HG02642 (cell line): Measurements from ENCODE around the gene SDK1.
"Not testable (repeated sequence)": the region's sequence is repeated elsewhere in the genome, so short reads cannot be mapped to it uniquely, and the experiment has no call there.

ENCODE experiments used
- ATAC-seq: cut with Tn5 transposase; IDR thresholded peaks from one replicate; pipeline ENCODE4 v1.9.1; 2021; ENCODE audit warnings: mild to moderate bottlenecking; ENCODE audit not compliant: unreplicated experiment, poor library complexity

The SDK1 gene

GRCh38 chr7:3957472-3958108 is 656.5 kb downstream of the SDK1 start:
- ATAC-seq = peak; percentile 30

DNA sequence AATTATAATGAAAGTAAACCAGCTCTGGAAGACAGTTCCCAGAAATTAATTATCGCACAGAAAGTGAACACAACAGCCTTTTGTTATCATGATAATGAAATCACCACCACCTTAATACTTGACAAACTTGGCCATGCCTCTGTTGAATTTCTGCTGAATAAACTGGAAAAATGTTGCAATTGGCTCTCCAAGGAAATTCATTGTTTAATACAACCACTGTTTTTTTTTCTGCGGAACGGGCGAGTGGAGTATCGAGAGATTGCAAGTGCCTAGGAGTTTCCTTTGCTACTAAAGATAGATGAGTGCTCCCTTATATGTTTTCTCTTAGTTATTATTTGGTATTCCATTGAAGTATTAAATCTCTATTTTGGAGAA is 657.0 kb downstream of the SDK1 start:
- ATAC-seq = no peak

DNA sequence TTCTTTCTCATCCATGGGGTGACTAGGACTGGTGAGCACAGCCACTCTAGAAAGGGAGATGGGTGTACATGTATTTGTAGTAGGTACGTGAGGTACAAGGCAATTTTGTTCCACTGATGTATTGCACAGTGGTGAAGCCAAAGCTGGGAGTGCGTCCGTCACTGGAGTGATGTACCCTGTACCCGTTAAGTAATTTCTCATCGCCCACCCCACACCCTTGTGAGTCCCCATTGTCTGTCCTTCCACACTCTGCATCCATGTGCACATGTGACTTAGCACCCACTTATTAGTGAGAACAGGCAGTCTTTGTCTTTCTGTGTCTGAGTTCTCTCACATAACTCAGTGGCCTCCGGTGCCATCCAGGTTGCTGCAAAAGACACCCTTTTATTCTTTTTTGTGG is 658.3 kb downstream of the SDK1 start:
- no peak for ATAC-seq

GRCh38 chr7:3960050-3960763 is 659.2 kb downstream of the SDK1 start:
- no peak for ATAC-seq

- no peak for ATAC-seq
Observed at GRCh38 chr7:3960942-3961341, 659.9 kb downstream of the SDK1 start.

DNA sequence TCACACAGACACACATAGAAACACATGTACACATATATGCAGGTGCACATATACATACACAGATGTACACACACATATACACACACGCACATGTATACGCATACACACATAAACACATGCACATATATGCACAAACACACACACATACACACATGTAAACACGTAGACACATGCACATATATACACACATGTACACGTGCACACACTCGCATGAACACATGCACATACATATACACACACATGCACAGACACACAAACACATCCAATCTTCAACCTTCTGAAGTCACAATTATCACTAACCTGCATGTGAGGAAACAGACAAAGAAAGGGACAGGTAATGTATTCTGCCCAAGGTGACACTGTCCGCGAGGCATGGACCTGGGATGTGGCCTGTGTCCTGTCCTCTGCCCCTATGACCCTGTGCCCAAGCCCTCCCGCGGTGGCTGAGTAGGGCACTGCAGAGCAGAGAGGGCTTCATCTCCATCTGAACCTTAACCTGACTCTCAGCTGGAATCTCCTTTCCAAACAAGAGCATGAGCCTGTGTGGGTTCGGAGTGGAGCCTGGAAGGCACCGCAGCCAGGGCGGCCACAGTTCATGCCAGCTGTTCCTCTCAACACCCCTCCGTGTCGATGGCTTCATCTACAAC is 660.9 kb downstream of the SDK1 start:
- ATAC-seq = no peak

DNA sequence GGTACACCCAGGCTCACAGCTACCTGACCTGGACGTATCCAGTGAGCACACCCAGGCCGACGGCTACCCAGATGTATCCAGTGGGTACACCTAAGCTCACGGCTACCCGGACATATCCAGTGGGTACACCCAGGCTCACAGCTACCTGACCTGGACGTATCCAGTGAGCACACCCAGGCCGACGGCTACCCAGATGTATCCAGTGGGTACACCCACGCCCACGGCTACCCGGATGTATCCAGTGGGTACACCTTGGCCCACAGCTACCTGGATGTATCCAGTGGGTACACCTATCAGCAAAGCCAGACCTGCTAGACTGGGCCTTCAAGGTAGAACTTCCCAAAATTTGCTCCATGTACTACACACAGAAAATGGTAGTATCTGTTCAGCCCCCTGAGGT is 662.7 kb downstream of the SDK1 start:
- not testable (repeated sequence) for ATAC-seq

DNA sequence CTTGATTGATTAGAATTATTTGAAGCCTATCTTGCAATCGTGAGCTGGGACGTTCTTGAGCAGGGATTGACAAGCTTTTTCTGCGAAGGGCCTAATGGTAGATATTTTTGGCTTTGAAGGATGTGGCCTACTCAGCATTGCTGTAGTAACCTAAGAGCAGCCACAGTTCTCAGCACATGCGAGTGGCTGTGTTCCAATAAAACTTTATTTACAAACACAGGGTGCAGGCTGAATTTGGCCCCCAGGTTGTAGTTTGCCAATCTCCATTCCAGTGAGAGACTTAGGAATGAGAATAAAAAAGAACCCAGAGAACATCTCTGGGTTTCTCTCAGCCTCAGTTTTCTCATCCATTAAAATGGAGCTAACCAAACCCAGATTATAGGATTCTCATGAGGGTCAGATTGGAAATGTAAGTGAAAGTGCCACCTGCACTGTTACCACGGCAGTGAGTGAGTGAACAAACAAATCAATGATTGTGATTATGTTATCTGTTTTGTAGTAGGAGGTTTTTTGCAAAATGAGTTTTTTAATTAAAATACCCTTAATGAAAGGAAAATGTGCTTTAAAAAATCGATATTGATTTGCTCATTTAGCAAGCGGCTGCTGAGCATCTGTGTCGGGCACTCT is 664.0 kb downstream of the SDK1 start:
- ATAC-seq = no peak

- ATAC-seq = no peak
Observed at GRCh38 chr7:3965794-3966395, 664.8 kb downstream of the SDK1 start.

- no peak for ATAC-seq
Observed at GRCh38 chr7:3968234-3968633, 667.2 kb downstream of the SDK1 start.

DNA sequence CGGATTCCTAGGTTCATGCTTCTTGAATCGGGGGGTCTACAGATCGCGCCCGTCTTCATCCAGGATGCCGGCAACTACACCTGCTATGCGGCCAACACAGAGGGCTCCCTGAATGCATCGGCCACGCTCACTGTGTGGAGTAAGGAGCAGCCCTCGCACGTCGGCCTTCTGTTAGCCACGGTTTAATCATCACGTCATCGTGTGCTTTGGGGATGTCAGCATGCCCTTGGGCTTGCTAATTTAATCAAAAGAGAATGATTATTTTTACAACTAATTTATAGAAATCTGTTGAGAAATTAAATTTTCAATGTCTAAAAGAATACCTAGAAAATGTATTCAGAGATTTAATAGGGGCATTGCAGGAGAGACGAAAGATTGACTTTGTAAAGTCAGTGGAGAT is 668.2 kb downstream of the SDK1 start:
- no peak for ATAC-seq

GRCh38 chr7:3971323-3971722 is 670.3 kb downstream of the SDK1 start:
- ATAC-seq = no peak

DNA sequence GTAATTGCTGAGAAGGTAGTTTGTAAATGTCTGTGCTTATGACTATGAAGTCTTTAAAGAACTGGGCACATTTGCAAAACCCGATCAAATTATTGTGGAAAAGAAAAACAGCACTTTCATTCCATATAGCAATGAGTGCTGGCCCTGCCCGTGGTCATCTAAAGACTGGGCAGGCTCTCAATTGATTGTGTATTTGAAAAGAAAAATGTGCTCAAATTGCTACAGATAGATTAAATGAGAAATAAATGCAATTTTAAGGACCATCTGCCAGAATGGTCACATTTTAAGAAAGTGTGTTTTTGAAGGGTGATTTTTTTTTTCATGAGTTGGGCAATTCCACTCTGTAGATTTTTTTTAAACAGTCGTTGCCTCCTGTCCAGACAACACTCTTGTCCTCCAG is 672.2 kb downstream of the SDK1 start:
- no peak for ATAC-seq

DNA sequence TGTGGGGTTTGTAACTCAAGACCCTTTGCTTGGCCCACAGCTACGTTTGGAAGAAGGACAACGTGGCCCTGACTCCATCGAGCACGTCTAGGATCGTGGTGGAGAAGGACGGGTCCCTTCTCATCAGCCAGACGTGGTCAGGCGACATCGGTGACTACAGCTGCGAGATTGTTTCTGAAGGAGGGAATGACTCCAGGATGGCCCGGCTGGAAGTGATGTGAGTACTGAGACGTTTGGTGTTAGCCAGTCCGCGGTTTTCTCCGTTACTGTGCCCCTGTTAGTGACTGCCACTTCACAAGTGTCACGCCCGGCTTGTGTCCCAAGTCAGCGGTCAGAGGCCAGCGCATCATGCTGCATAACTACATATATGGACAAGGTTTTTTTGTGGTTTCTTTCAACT is 673.3 kb downstream of the SDK1 start:
- no peak for ATAC-seq

DNA sequence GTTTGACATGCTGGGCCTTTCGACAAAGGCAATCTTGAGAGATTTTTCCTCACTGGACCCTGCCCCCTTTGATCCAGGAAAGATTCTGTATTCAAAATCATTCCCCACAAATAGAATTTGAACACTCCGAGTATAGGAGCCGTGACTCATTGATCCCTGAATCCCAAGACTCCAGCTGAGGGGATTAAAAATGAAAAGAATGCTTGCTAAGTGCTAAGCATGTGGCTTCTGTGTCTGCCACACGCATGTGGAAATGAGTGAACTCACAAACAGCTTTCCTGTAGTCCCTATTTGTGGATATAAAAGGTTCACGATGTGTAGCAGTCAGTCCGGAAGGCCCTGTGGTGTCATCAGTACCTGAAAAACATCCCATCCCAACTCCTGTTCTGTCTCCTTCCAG is 674.3 kb downstream of the SDK1 start:
- ATAC-seq = no peak

- no peak for ATAC-seq
Observed at GRCh38 chr7:3977391-3977790, 676.3 kb downstream of the SDK1 start.

DNA sequence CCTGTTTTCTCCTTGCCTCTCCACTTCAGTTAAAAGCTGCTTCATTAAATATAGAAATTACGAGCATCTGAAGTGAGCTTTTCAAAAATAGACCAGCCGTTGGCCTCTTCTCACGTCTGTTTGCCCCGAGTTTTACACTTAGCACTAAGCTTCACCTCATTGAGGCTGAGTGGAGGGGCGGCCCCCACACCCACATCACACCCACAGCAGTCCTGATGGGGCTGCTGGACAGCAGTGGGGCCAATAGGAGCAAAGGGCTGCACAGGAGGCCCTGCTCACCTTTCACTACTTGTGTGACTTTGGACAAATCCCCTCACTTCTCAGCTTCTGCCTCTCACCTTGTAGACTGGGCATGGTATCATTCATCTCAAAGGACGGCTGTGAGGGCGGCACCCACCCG is 677.8 kb downstream of the SDK1 start:
- no peak for ATAC-seq

DNA sequence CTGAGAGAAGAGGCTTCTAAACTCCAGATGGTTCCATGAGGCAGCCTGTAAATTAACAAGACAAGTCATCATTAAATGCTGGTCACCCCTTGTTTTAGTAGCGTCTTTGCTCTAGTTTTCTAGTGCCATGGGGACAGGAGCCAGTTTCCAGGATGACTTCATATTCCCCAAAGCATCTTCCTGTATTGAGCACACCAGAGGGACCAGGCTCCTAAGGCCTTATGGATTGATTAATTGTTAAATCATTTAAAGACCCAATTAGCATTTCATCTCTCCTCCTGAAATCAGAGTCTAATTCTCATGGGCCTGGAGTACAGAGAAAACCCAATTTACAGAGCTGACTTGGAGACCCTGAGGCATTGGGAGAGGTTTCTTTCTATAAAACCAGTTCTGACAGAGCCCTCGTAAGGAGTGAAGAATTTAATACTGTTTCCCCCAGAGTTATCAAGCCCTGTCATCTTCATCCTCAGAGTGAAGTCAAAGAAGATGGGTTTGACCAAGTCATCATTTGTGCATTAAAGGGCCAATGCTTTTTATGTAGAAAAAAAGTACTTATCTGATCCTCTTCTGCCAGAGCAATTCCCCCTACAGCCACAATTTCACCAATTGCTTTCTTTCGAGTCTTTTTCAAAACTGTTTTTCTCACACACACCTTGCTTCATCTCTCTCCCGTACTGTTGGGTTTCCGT is 678.7 kb downstream of the SDK1 start:
- ATAC-seq = no peak

DNA sequence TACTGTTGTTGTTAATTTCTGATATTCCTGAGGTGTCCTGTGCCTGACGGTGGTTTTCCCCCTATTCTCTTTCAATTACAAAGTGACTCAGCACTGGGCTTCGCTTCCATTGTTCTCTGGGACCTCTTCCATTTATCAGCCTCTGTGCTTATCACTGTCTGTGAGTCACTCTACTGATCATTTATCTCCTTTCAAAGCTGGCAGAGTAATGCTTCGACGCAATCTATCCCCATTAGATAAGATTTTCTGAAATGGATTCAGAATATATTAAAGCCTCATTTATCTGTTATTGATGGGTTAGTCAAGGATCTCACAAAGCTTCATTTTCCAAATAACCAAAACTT is 679.2 kb downstream of the SDK1 start:
- no peak for ATAC-seq

DNA sequence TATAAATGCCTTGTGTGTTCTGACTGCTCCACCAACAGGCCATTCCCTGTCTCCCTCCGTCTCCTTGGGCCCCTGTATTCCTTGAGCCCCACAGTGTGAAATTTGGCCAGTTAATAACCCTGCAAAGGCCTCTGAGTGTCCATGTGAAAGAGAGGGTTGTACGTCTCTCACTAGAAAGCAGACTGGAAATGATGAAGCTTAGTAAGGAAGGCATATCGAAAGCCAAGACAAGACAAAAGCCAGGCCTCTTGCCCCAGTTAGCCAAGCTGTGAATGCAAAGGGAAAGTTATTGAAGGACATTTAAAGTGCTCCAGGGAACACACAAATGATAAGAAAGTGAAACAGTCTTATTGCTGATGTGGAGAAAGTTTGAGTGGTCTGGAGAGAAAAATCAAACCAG is 680.2 kb downstream of the SDK1 start:
- ATAC-seq = no peak

DNA sequence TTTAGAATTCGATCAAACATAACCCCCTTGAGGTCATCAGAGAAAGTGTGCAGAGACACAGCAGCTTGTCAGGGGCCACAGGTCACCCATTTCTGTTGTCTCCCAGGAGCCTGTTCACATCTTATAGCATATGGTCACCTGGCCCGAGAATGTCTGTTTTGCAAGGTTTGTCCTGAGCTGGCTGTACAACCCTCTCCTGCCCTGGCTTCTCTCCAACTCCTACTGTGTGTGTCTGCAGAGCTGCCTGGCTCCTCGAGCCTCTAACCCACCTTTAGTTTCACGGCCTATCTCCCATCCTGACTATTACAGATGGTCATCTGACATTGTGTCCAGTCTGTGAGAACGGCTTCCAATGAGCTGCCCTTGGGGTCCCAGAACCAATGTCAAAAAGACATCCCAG is 683.4 kb downstream of the SDK1 start:
- no peak for ATAC-seq
